Nephron progenitor cell (in vitro differentiated cells): Measurements from ENCODE around the gene TMEM18.
A peak's percentile ranks its signal among the peaks of the same experiment; 100 is the strongest.

Experiments
- DNase-seq: peaks from one replicate; pipeline ENCODE4 v3.0.0; 2021
- H3K27ac Mint-ChIP-seq: 2 replicates; pipeline ENCODE4 v1.8.0; 2021; ENCODE audit warnings: mild to moderate bottlenecking, moderate library complexity, mixed read lengths
- H3K27me3 Mint-ChIP-seq: 2 replicates; pipeline ENCODE4 v1.8.0; 2021; ENCODE audit warnings: mild to moderate bottlenecking, low read depth, mixed read lengths; ENCODE audit not compliant: poor library complexity
- H3K36me3 Mint-ChIP-seq: 2 replicates; pipeline ENCODE4 v1.8.0; 2021; ENCODE audit warnings: low read depth, mixed read lengths
- H3K4me1 Mint-ChIP-seq: 2 replicates; pipeline ENCODE4 v1.8.0; 2021; ENCODE audit warnings: mixed read lengths
- H3K4me3 Mint-ChIP-seq: 2 replicates; pipeline ENCODE4 v1.8.0; 2021; ENCODE audit warnings: mild to moderate bottlenecking, moderate library complexity, mixed read lengths
- H3K9me3 Mint-ChIP-seq: 2 replicates; pipeline ENCODE4 v1.8.0; 2021; ENCODE audit warnings: mild to moderate bottlenecking, moderate library complexity, mixed read lengths
- CTCF ChIP-seq: fragments of 200-600 bp; sonication (generic); IDR thresholded peaks from 2 replicates; pipeline ENCODE4 v1.5.0; 2021; ENCODE audit warnings: antibody characterized with exemption

Gene TMEM18

DNA sequence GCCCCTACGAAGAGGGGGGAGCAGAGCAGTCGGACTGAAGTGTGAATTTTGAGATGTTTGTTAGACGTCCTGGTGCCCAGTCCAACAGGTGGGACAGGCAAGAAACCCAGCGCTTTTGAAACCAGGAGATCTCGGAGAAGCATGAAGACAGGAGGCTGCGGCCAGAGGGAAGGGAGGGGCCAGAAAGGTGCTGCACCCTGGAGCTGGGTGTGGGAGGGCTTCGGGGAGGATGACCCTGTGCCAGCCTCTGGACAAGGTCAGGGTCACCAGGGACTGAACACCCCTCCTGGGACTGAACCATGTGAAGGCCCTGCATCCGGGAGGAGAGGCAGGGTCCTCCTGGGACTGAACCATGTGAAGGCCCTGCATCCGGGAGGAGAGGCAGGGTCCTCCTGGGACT, 6.1 kb downstream of the TMEM18 start:
- no peak overlapping the region for H3K4me3 Mint-ChIP-seq
- TF ChIP-seq CTCF = no peak
- H3K36me3 Mint-ChIP-seq = peaks cover 52% of the 10 kb centered on the region
- H3K9me3 Mint-ChIP-seq = peaks cover 19% of the 10 kb centered on the region
- H3K27ac Mint-ChIP-seq = no peak overlapping the region
- peaks cover 43% of the 10 kb centered on the region for H3K4me1 Mint-ChIP-seq
- DNase-seq = no peak
- peaks cover 5% of the 10 kb centered on the region for H3K27me3 Mint-ChIP-seq

DNA sequence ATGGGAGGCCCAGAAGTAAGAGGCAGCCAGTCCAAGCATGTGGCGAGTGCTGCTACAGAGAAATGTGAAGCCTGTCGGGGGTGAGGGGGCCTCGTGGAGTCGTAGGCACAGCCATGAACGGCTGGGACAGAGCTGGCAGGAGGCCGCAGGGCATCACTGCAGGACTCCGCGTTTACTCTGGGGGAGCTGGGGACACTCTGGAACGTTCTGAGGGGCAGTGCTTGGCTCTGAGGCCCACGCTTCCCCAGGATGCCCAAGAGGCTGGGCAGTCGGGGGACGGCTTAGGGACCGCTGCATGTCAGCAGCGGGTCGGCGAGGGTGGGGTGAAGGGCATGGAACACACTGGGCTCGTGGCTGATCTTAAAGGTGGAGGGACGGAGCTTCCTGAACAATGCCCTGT, 6.6 kb downstream of the TMEM18 start:
- no peak for TF ChIP-seq CTCF
- DNase-seq = no peak
- Mint-ChIP-seq H3K36me3 (peaks cover 56% of the 10 kb centered on the region), H3K4me3 (no peak overlapping the region), H3K27ac (no peak overlapping the region), H3K4me1 (peaks cover 39% of the 10 kb centered on the region), H3K9me3 (peaks cover 24% of the 10 kb centered on the region), H3K27me3 (peaks cover 5% of the 10 kb centered on the region)

DNA sequence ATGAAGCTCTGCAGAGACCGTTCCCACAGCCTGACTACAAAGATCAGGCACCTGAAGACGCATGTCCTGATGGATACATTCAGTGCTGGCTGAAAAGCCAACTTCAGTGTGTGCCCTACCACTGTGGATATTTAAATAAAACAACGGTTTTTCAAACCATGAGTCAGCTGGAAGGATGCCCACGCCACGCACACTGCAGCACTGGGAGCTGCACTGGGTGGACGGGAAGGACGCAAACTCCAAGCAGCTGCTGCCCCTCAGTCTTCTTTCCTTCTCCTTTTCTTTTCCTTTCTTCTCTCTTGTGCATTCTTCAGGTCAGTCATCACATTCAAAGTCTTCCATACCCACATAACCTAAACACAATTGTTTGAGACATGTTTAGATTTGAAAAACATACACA, 7.9 kb downstream of the TMEM18 start:
- Mint-ChIP-seq H3K9me3 (peaks cover 37% of the 10 kb centered on the region), H3K27ac (no peak overlapping the region), H3K4me1 (peaks cover 25% of the 10 kb centered on the region), H3K4me3 (no peak overlapping the region), H3K27me3 (peaks cover 5% of the 10 kb centered on the region), H3K36me3 (peaks cover 69% of the 10 kb centered on the region)
- no peak for TF ChIP-seq CTCF
- no peak for DNase-seq

GRCh38 chr2:668000-668398, 9.2 kb downstream of the TMEM18 start:
- TF ChIP-seq CTCF = no peak
- Mint-ChIP-seq H3K4me1 (peaks cover 25% of the 10 kb centered on the region), H3K36me3 (peaks cover 78% of the 10 kb centered on the region), H3K9me3 (peaks cover 46% of the 10 kb centered on the region), H3K27me3 (peaks cover 9% of the 10 kb centered on the region), H3K4me3 (no peak overlapping the region), H3K27ac (no peak overlapping the region)
- no peak for DNase-seq

GRCh38 chr2:667332-667999, 9.7 kb downstream of the TMEM18 start:
- Mint-ChIP-seq H3K27me3 (peaks cover 9% of the 10 kb centered on the region), H3K4me3 (no peak overlapping the region), H3K36me3 (peaks cover 83% of the 10 kb centered on the region), H3K4me1 (peaks cover 26% of the 10 kb centered on the region), H3K9me3 (peaks cover 46% of the 10 kb centered on the region), H3K27ac (no peak overlapping the region)
- TF ChIP-seq CTCF = peak; percentile 50
- DNase-seq = no peak

- peaks cover 84% of the 10 kb centered on the region for H3K36me3 Mint-ChIP-seq
- DNase-seq = no peak
- no peak for TF ChIP-seq CTCF
- no peak overlapping the region for H3K4me3 Mint-ChIP-seq
- peaks cover 12% of the 10 kb centered on the region for H3K27me3 Mint-ChIP-seq
- no peak overlapping the region for H3K27ac Mint-ChIP-seq
- peaks cover 46% of the 10 kb centered on the region for H3K9me3 Mint-ChIP-seq
- H3K4me1 Mint-ChIP-seq = peaks cover 26% of the 10 kb centered on the region
These were observed 10.8 kb downstream of the TMEM18 start for GRCh38 chr2:666441-666840.
